GM21825 (cell line): ENCODE measurements around the gene COL28A1.
"Not testable (repeated sequence)": the region's sequence is repeated elsewhere in the genome, so short reads cannot be mapped to it uniquely, and the experiment has no call there.

ENCODE experiments used
- ATAC-seq: cut with Tn5 transposase; IDR thresholded peaks from one replicate; pipeline ENCODE4 v1.9.1; 2021; ENCODE audit warnings: mild to moderate bottlenecking, moderate library complexity; ENCODE audit not compliant: unreplicated experiment

The COL28A1 gene

DNA sequence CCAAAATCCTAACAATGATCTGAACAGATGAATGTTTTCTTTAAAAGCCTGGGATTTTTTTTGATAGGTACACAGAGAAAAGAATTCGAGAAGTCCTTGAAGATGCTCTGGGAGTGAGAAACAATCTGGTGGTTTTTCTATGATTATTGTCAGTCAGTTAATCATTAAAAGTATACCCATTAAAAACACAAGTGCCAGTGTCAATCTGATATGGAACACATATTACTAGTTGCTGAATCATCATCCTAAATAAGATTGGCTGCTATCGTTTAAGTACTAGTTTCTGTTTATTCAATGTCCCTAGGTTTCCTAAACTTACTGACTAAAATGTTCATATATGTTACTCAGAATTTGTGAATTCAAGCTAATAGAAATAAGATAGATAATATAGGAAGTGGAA is 16.1 kb downstream of the COL28A1 start:
- ATAC-seq: no peak

GRCh38 chr7:7519056-7519455 is 16.6 kb downstream of the COL28A1 start:
- no peak for ATAC-seq

DNA sequence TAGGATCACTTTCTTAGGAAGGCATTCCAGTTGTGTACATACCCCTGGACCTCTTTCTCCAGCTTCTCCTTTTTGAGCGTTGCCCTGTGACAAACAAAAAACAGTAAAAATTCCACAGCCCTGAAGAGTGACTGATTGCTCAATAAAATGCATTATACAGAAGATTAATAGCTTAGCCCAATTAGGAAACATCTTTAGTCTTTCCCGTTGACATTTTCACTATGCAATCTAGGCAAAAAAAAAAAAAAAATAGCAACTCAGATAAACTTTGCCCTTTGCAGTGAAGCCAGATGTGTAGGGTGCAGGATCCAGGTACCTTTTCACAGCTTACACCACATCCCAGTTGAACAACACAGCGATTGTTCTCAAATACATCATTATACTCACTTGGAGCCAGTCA is 17.9 kb downstream of the COL28A1 start:
- no peak for ATAC-seq

GRCh38 chr7:7516662-7517061 is 19.0 kb downstream of the COL28A1 start:
- ATAC-seq: no peak

DNA sequence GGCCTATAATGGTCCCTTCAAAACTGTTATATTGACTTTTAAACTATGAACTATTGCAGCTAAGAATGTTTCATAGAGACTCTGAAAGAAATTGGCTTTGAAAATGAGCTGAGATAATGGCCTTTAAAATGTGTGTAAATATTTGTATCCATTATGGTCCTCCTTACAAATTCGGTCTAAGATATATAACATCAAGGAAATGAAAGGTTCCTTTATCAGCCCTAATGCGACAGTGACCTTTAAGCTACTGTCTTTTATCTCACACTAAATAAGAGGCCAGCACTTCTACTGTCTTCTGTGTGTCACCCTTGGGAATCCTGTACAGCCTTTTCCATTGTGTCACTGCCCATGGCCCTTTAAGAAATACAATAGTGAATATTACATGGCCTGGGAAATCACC is 19.5 kb downstream of the COL28A1 start:
- ATAC-seq: no peak

DNA sequence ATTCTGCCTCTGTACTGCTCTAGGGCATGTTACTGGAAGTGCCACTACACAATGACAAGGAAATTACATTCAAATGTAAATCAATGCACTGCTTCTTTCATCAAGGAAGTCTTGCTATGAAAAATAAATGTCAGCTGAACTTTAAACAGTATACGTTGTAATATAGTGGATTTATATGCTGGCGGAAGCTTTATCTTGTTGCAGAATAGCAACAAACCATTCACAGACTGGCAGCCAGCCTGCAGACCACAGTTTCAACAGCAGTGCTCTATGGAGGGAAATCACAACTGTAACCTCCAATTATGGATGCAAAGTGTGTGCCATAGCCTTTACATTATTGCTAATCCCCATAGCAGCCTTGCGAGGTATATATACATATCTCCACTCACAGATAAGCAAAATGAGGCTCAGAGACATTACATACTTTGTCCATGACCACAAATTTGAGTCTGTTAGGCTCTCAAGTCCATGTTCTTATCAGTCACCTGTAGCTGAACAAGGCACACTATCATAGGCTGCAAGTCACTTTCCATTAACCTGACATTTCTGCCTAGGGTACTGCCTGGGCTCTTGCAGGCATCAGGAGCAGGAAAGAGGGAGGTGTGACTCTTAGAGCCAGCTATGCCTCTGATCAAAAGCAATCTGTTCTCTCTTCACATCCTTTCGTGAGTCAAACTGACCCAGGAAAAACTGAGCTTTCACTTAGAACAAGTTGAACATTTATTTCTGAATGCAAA is 22.6 kb downstream of the COL28A1 start:
- ATAC-seq: no peak

- ATAC-seq: no peak
Observed at GRCh38 chr7:7510794-7511193, 24.9 kb downstream of the COL28A1 start.

GRCh38 chr7:7505915-7506314 is 29.8 kb downstream of the COL28A1 start:
- no peak for ATAC-seq

- no peak for ATAC-seq
Observed at GRCh38 chr7:7504910-7505704, 30.6 kb downstream of the COL28A1 start.

DNA sequence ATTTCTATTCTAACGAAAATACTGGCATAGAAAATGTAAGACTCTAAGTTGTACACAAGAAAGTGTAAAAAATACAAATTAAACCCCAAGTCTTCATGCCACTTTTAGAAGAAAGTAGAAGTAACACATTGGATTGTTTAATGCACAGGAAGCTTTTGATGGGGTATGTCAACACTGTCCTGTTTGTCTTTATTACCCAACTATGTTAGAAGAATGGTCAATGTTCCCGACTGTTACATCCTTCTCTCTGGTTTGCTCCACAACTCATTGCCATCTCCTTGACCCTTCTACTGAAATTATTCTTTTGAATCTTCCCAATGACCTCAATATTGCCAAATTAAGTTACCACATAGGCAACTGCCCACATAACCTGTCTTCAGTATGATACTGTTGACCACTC is 35.8 kb downstream of the COL28A1 start:
- no peak for ATAC-seq

GRCh38 chr7:7498856-7499255 is 36.8 kb downstream of the COL28A1 start:
- no peak for ATAC-seq

GRCh38 chr7:7496311-7496710 is 39.4 kb downstream of the COL28A1 start:
- ATAC-seq: no peak

DNA sequence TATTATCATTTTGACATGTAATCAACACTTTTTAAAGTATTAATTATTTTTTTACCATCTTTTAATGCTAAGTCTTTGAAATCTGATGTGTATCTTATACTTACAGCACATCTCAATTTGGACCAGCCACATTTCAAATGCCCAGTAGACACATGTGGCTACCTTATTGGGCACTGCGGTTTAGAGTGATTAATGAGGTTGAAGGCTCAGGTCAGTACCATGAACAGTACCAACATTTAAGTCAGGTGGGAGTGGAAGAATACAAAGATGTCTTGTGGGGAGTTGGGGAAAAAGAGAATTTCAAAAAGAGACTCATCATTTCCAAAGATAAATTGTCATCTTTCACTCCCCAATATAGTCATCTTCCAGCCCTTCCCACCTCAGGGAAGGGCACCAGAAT is 40.5 kb downstream of the COL28A1 start:
- no peak for ATAC-seq

DNA sequence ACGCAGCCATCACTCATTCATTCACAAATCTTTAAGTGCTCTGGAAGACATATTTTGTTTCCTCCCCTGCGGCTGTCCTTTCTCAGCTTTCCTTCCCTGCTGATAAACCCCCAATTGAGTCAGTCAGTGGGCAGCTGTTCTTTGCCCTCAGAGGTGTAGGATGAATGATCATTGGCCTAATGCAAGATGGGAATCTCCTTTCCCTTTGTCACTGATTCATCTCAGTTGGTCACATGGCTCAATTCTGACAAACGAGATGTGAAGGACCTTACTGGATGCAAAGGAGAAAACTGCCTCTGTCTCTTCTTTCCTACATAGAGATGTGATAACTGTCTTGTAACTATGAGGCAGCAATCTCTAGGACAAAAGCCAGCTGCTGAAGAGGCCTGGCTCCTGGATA is 44.6 kb downstream of the COL28A1 start:
- ATAC-seq: no peak

DNA sequence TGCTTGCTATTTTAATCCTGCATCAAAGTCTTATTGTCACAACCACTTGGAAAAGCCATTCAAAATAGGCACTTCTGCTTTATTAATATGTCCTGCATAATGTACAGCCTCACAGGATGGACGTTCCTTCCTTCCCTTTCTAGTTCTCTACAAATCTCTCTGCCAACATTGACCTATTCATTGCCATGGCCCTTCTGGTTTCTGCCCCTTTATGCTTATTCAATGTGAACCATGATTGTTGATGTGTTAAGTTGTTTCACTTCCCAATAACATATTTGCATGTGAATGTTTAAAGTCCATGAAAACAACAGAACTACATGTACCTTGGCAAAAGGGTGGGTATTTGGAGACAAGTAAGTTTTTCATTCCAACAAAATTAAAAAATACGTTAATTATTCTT is 45.7 kb downstream of the COL28A1 start:
- no peak for ATAC-seq

GRCh38 chr7:7489546-7489945 is 46.1 kb downstream of the COL28A1 start:
- ATAC-seq: no peak

- no peak for ATAC-seq
Observed at GRCh38 chr7:7486362-7486761, 49.3 kb downstream of the COL28A1 start.

- ATAC-seq: no peak
Observed at GRCh38 chr7:7484072-7484471, 51.6 kb downstream of the COL28A1 start.

DNA sequence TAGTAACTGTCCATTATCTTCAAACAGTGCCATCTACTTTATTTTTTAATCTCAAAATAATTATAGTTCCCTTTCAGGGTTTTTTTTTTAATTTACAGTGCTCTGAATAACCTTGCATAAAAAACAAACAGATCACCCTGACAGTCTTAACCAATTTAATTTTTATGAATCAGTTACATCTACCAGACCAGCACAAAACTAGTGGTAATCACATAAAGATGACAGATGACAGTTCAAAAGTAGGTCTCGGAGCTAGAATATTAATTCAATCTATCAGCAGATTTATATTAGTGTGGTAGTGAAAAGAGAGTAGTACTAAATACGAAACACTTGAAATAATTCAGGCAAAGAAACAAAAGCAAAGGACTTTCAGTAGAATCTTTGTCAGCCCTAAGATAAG is 53.9 kb downstream of the COL28A1 start:
- no peak for ATAC-seq

GRCh38 chr7:7479275-7479805 is 56.3 kb downstream of the COL28A1 start:
- no peak for ATAC-seq

DNA sequence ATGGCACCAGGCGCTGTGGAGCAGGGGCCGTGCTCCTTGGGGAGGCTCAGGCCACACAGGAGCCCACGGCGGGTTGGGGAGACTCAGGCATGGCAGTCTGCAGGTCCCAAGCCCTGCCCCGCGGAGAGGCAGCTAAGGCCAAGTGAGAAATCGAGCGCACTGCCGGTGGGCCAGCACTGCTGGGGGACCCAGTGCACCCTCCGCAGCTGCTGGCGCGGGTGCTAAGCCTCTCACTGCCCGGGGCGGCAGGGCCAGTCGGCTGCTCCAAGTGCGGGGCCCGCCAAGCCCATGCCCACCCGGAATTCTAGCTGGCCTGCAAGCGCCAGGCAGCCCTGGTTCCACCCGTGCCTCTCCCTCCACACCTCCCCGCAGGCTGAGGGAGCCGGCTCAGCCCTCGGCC is 57.1 kb downstream of the COL28A1 start:
- no peak for ATAC-seq

DNA sequence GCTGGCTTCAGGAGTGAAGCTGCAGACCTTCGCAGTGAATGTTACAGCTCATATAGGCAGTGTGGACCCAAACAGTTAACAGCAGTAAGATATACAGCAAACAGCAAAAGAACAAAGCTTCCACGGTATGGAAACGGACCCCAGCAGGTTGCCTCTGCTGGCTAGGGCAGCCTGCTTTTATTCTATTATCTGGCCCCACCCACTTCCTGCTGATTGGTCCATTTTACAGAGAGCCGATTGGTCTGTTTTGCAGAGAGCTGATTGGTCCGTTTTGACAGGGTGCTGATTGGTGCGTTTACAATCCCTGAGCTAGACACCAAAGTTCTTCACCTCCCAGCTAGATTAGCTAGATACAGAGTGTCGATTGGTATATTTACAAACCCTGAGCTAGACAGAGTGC is 58.0 kb downstream of the COL28A1 start:
- not testable (repeated sequence) for ATAC-seq
